Osteocyte (in vitro differentiated cells): Measurements from ENCODE around the gene RHOT2. TPM values are rescaled to one million over a fixed set of nuclear protein-coding genes. Genes with fewer than 3 reads are reported as not detected.

Experiments used
- DNase-seq: peaks from one replicate; pipeline ENCODE4 v3.0.0; 2021; ENCODE audit warnings: mixed read lengths; ENCODE audit not compliant: unreplicated experiment; ENCODE audit errors: extremely low spot score
- H3K27ac Mint-ChIP-seq: one replicate; pipeline ENCODE4 v1.8.0; 2021; ENCODE audit warnings: mild to moderate bottlenecking, mixed read lengths; ENCODE audit not compliant: unreplicated experiment
- H3K27me3 Mint-ChIP-seq: one replicate; pipeline ENCODE4 v1.8.0; 2021; ENCODE audit warnings: mixed read lengths; ENCODE audit not compliant: unreplicated experiment
- H3K36me3 Mint-ChIP-seq: one replicate; pipeline ENCODE4 v1.8.0; 2021; ENCODE audit warnings: mixed read lengths; ENCODE audit not compliant: unreplicated experiment
- H3K4me1 Mint-ChIP-seq: one replicate; pipeline ENCODE4 v1.8.0; 2021; ENCODE audit warnings: mixed read lengths; ENCODE audit not compliant: unreplicated experiment
- H3K4me3 Mint-ChIP-seq: one replicate; pipeline ENCODE4 v1.8.0; 2021; ENCODE audit warnings: mild to moderate bottlenecking, moderate library complexity, mixed read lengths; ENCODE audit not compliant: unreplicated experiment
- H3K9me3 Mint-ChIP-seq: one replicate; pipeline ENCODE4 v1.8.0; 2021; ENCODE audit warnings: mixed read lengths; ENCODE audit not compliant: unreplicated experiment
- CTCF ChIP-seq: fragments of 200-600 bp; sonication (generic); IDR thresholded peaks from 2 replicates; pipeline ENCODE4 v1.5.0; 2021; ENCODE audit warnings: antibody characterized with exemption, mild to moderate bottlenecking, moderate library complexity
- total RNA-seq: library from RNA; stranded (reverse); gene quantifications from 2 replicates; pipeline ENCODE4 v1.2.1, GENCODE V29; 2021

Gene RHOT2
- total RNA-seq, 1 donor from 2014 or later, result 126 TPM

GRCh38 chr16:671353-672131, 3.6 kb downstream of the RHOT2 start:
- no peak overlapping the region for H3K4me3 Mint-ChIP-seq
- peaks cover 12% of the 10 kb centered on the region for H3K4me1 Mint-ChIP-seq
- H3K27ac Mint-ChIP-seq, result no peak overlapping the region
- TF ChIP-seq CTCF, result no peak
- no peak for DNase-seq
- H3K27me3 Mint-ChIP-seq, result no peaks in the 10 kb centered on the region
- H3K9me3 Mint-ChIP-seq, result no peaks in the 10 kb centered on the region
- H3K36me3 Mint-ChIP-seq, result peaks cover 5% of the 10 kb centered on the region

GRCh38 chr16:672371-672770, 4.4 kb downstream of the RHOT2 start:
- H3K4me3 Mint-ChIP-seq, result no peak overlapping the region
- no peak for TF ChIP-seq CTCF
- H3K27me3 Mint-ChIP-seq, result no peaks in the 10 kb centered on the region
- H3K36me3 Mint-ChIP-seq, result peaks cover 5% of the 10 kb centered on the region
- no peak overlapping the region for H3K27ac Mint-ChIP-seq
- no peak for DNase-seq
- H3K9me3 Mint-ChIP-seq, result no peaks in the 10 kb centered on the region
- peaks cover 12% of the 10 kb centered on the region for H3K4me1 Mint-ChIP-seq

GRCh38 chr16:672851-673250, 4.9 kb downstream of the RHOT2 start:
- H3K27ac Mint-ChIP-seq, result no peak overlapping the region
- peaks cover 9% of the 10 kb centered on the region for H3K4me1 Mint-ChIP-seq
- no peaks in the 10 kb centered on the region for H3K27me3 Mint-ChIP-seq
- H3K9me3 Mint-ChIP-seq, result no peaks in the 10 kb centered on the region
- DNase-seq, result no peak
- TF ChIP-seq CTCF, result no peak
- H3K4me3 Mint-ChIP-seq, result no peak overlapping the region
- H3K36me3 Mint-ChIP-seq, result peaks cover 5% of the 10 kb centered on the region

GRCh38 chr16:673399-673991, 5.6 kb downstream of the RHOT2 start:
- DNase-seq, result no peak

More at GRCh38 chr16:673399-673991, 5.6 kb downstream of the RHOT2 start:
- H3K27me3 Mint-ChIP-seq, result no peaks in the 10 kb centered on the region
- no peak overlapping the region for H3K27ac Mint-ChIP-seq
- TF ChIP-seq CTCF, result no peak
- H3K9me3 Mint-ChIP-seq, result no peaks in the 10 kb centered on the region
- H3K4me3 Mint-ChIP-seq, result no peak overlapping the region
- H3K36me3 Mint-ChIP-seq, result peaks cover 5% of the 10 kb centered on the region
- H3K4me1 Mint-ChIP-seq, result peaks cover 9% of the 10 kb centered on the region
